OCI-LY7 (cell line): ENCODE measurements around the gene APELA. TPM values are rescaled to one million over a fixed set of nuclear protein-coding genes. Genes with fewer than 3 reads are reported as not detected.

Experiments
- Bru-seq: library from RNA; stranded (reverse); fragments of 400-500 nt; gene quantifications from one replicate; lab custom pipeline; 2021; lab: Mats Ljungman, UMichigan
- BruChase-seq, 2 experiments: library from RNA; stranded (reverse); fragments of 400-500 nt; gene quantifications; one replicate each; lab custom pipeline; 2021; lab: Mats Ljungman, UMichigan
- BruUV-seq: library from RNA; stranded (reverse); fragments of 400-500 nt; replicated peaks from 2 replicates; lab custom pipeline; 2021; lab: Mats Ljungman, UMichigan
- CTCF ChIA-PET: fragments of 300-600 bp; sonication (Branson Sonifier 250); formaldehyde crosslinking; loops from one replicate; lab custom pipeline; 2022; ENCODE audit warnings: antibody characterized with exemption; ENCODE audit not compliant: unreplicated experiment; lab: Charles Lee
- POLR2A ChIA-PET: fragments of 300-600 bp; sonication (Branson Sonifier 250); formaldehyde crosslinking; loops from one replicate; lab custom pipeline; 2022; ENCODE audit warnings: antibody characterized with exemption; lab: Charles Lee
- DNase-seq: peaks from one replicate; pipeline ENCODE4 v3.0.0-alpha.2; 2015; ENCODE audit warnings: low spot score
- H2AFZ ChIP-seq: fragments of 200-600 bp; sonication (generic), shearing (Covaris generic); 2 replicates; pipeline ENCODE4 v1.6.1; 2014; ENCODE audit warnings: mild to moderate bottlenecking, antibody characterized with exemption, low read length, moderate library complexity
- H3K27ac ChIP-seq: fragments of 200-600 bp; sonication (generic); 2 replicates; pipeline ENCODE4 v1.5.1; 2014; ENCODE audit warnings: mixed run types, low read depth, mild to moderate bottlenecking, moderate library complexity, low read length, inconsistent platforms; ENCODE audit not compliant: poor library complexity, severe bottlenecking
- H3K36me3 ChIP-seq: fragments of 200-600 bp; sonication (generic); 2 replicates; pipeline ENCODE4 v1.6.1; 2014; ENCODE audit warnings: mild to moderate bottlenecking, antibody characterized with exemption, low read length, moderate library complexity, mixed read lengths; ENCODE audit not compliant: insufficient read depth
- H3K4me1 ChIP-seq: fragments of 200-600 bp; sonication (generic); 2 replicates; pipeline ENCODE4 v1.5.1; 2014; ENCODE audit warnings: mild to moderate bottlenecking, low read length; ENCODE audit not compliant: insufficient read depth, poor library complexity, severe bottlenecking
- H3K4me2 ChIP-seq: fragments of 200-600 bp; sonication (generic); 2 replicates; pipeline ENCODE4 v1.6.1; 2014; ENCODE audit warnings: mild to moderate bottlenecking, low read length
- H3K4me3 ChIP-seq: fragments of 200-600 bp; sonication (generic); 2 replicates; pipeline ENCODE4 v1.5.1; 2014; ENCODE audit warnings: mild to moderate bottlenecking, low read depth, low read length; ENCODE audit not compliant: poor library complexity, severe bottlenecking
- H3K79me2 ChIP-seq: fragments of 200-600 bp; sonication (generic); 2 replicates; pipeline ENCODE4 v1.6.1; 2016; ENCODE audit warnings: low read depth, mild to moderate bottlenecking, low read length, moderate library complexity, mixed read lengths; ENCODE audit not compliant: insufficient read depth
- H3K9me2 ChIP-seq: fragments of 200-600 bp; sonication (generic); 2 replicates; pipeline ENCODE4 v1.6.1; 2016; ENCODE audit warnings: mild to moderate bottlenecking, low read length, mixed read lengths; ENCODE audit not compliant: insufficient read depth
- H3K9me3 ChIP-seq: fragments of 200-600 bp; sonication (generic); 2 replicates; pipeline ENCODE4 v1.6.1; 2014; ENCODE audit warnings: mild to moderate bottlenecking, mixed run types, low read length, mixed read lengths
- H4K20me1 ChIP-seq: fragments of 200-600 bp; sonication (generic); 2 replicates; pipeline ENCODE4 v1.6.1; 2014; ENCODE audit warnings: mild to moderate bottlenecking, antibody characterized with exemption, low read length, moderate library complexity, mixed read lengths; ENCODE audit not compliant: insufficient read depth
- CTCF ChIP-seq: fragments of 200-600 bp; sonication (generic); conservative IDR thresholded peaks from 2 replicates; pipeline ENCODE4 v1.5.1; 2014; ENCODE audit warnings: mild to moderate bottlenecking, antibody characterized with exemption, low read length, moderate library complexity, mixed read lengths
- EZH2phosphoT487 ChIP-seq: fragments of 200-600 bp; sonication (generic); IDR thresholded peaks from 2 replicates; pipeline ENCODE4 v1.6.1; 2018; ENCODE audit warnings: low read depth, borderline replicate concordance, mild to moderate bottlenecking, mixed run types, antibody characterized with exemption, low read length, moderate library complexity, mixed read lengths
- intact Hi-C: fragments of 100-400 bp; cut with micrococcal nuclease; formaldehyde crosslinking; loops from one replicate; pipeline ENCODE4 v1.10.0; 2022; ENCODE audit not compliant: unreplicated experiment
- long read RNA-seq: library from polyadenylated mRNA; stranded (forward); transcript quantifications from one replicate; pipeline ENCODE4 v2.0.0, GENCODE V29; 2022
- total RNA-seq, 2 experiments: library from RNA; depleted of rRNA in 1 of 2; stranded (reverse); fragments of >200 nt in 1 of 2; shearing (Covaris generic) in 1 of 2; gene quantifications; 2 replicates each; pipeline ENCODE4 v1.2.3, GENCODE V29; 2014 to 2022

APELA gene
- total RNA-seq (2014; rRNA removed; shearing (Covaris generic)) (not detected in 2 replicates), total RNA-seq (2022) (not detected in 2 replicates), Bru-seq, nascent RNA (not detected), BruChase-seq, experiment 1, labeled RNA remaining after a 6-hour chase (not detected), BruChase-seq, experiment 2, labeled RNA remaining after a 2-hour chase (not detected)
- long read RNA-seq = 0 reads

GRCh38 chr4:164876700-164877324 lies at the start of gene APELA:
Gene APELA (plus strand): TSS chr4:164877178. CDS start chr4:164877332, 154 bp downstream.
- Histone ChIP-seq H3K36me3 (no peaks in the 10 kb centered on the region), H3K4me1 (no peaks in the 10 kb centered on the region), H3K9me2 (no peaks in the 10 kb centered on the region), H3K4me3 (no peak within 1 kb of the TSS), H3K9me3 (no peaks in the 10 kb centered on the region), H3K4me2 (no peak within 1 kb of the TSS), H3K27ac (no peak within 1 kb of the TSS), H3K79me2 (no peaks in the 10 kb centered on the region), H4K20me1 (no peaks in the 10 kb centered on the region), H2AFZ (no peak within 1 kb of the TSS)
- no TSS peak for BruUV-seq
- ChIA-PET CTCF (no interaction called here), POLR2A (no interaction called here)
- TF ChIP-seq CTCF (no peak), EZH2phosphoT487 (no peak)
- intact Hi-C loops = no loop called here
- no peak for DNase-seq

GRCh38 chr4:164828955-164829354 lies 48.0 kb upstream of the APELA start:
- CTCF ChIA-PET = no interaction called here
- no peak overlapping the region for H3K4me3 ChIP-seq
- no peak for DNase-seq
- no peaks in the 10 kb centered on the region for H3K4me1 ChIP-seq
- H3K9me3 ChIP-seq = no peaks in the 10 kb centered on the region
- no peaks in the 10 kb centered on the region for H4K20me1 ChIP-seq
- no TSS peak for BruUV-seq
- POLR2A ChIA-PET = interaction anchor here (0.5 to 1.4 kb wide), 5 partner anchors 10 to 1813 kb away, joined by 3 to 5 read pairs (median 3); no protein-coding TSS in a partner anchor
- no peaks in the 10 kb centered on the region for H3K79me2 ChIP-seq
- no peaks in the 10 kb centered on the region for H3K36me3 ChIP-seq
- intact Hi-C loops = no loop called here
- H3K4me2 ChIP-seq = no peak overlapping the region
- H3K9me2 ChIP-seq = no peaks in the 10 kb centered on the region
- no peak overlapping the region for H3K27ac ChIP-seq
- no peak overlapping the region for H2AFZ ChIP-seq
- no peak for TF ChIP-seq EZH2phosphoT487
- no peak for TF ChIP-seq CTCF

GRCh38 chr4:164846566-164846965 lies 30.4 kb upstream of the APELA start:
- Histone ChIP-seq H3K9me2 (no peaks in the 10 kb centered on the region), H3K4me3 (no peak overlapping the region), H3K4me2 (no peak overlapping the region), H3K9me3 (no peaks in the 10 kb centered on the region), H3K36me3 (no peaks in the 10 kb centered on the region), H3K79me2 (no peaks in the 10 kb centered on the region), H3K4me1 (no peaks in the 10 kb centered on the region), H2AFZ (no peak overlapping the region), H4K20me1 (no peaks in the 10 kb centered on the region), H3K27ac (no peak overlapping the region)
- no TSS peak for BruUV-seq
- ChIA-PET POLR2A (interaction anchor here (0.6 to 1.1 kb wide), 3 partner anchors 80 to 208 kb away, joined by 3 to 5 read pairs (median 4); no protein-coding TSS in a partner anchor), CTCF (no interaction called here)
- DNase-seq = no peak
- intact Hi-C loops = no loop called here
- TF ChIP-seq CTCF (no peak), EZH2phosphoT487 (no peak)
